GM18505 (cell line): Measurements from ENCODE around the gene TAOK1.

Experiments used
- ATAC-seq: cut with Tn5 transposase; IDR thresholded peaks from one replicate; pipeline ENCODE4 v1.9.1; 2021; ENCODE audit not compliant: unreplicated experiment
- POLR2A ChIP-seq: IDR thresholded peaks from 4 replicates; pipeline ENCODE4 v1.6.1; 2011; ENCODE audit warnings: borderline replicate concordance; ENCODE audit not compliant: insufficient read depth, insufficient read length; ENCODE audit errors: extremely low read depth

Gene TAOK1

DNA sequence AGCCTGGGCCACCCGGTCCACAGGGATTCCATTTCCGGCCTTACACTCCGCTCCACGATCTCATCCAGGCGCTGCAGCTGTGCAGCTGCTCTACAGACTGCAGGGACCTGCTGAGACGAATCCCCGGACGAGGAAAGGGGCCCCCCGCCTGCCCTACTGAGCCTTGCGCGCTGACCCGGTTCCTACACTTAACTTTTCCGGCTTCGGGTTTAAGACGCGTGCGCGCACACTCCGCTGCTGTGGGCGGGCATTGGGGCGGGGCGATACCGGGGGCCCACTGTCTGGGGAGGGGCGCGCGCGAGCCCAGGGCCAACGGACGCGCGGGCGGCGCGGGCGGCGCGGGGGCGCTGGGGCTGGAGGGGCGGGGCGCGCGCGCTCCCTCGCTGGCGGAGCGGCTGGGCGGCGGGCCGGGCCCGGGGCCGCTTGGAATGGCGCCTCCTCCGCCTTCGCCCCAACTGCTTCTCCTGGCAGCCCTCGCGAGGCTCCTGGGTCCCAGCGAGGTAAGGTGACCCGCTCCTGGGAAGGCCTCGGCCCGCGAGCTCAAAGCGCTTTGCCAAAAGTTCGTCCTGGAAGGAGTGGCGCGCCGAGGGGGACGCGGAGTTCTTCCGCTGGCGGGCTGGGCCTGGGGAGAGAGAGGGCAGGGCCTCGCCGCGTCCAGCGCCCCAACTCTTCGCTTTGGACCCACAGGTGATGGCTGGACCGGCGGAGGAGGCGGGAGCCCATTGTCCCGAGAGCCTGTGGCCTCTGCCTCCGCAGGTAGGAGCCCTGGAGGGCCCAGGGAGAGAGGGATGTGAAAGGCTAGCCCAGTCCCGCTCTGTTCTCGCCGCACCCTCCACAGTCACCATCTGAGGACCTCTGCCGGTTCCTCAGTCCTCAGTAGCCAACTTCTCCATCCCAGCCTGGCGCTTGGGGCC lies 178.4 kb downstream of the TAOK1 start, which contains the start of gene TP53I13:
TSS of gene TP53I13 (plus strand) at position 371 of the 914 bp plus-strand sequence. CDS start at position 429, 58 bp downstream.
- TF ChIP-seq POLR2A = peak; percentile 75
- peak; percentile 41 for ATAC-seq

DNA sequence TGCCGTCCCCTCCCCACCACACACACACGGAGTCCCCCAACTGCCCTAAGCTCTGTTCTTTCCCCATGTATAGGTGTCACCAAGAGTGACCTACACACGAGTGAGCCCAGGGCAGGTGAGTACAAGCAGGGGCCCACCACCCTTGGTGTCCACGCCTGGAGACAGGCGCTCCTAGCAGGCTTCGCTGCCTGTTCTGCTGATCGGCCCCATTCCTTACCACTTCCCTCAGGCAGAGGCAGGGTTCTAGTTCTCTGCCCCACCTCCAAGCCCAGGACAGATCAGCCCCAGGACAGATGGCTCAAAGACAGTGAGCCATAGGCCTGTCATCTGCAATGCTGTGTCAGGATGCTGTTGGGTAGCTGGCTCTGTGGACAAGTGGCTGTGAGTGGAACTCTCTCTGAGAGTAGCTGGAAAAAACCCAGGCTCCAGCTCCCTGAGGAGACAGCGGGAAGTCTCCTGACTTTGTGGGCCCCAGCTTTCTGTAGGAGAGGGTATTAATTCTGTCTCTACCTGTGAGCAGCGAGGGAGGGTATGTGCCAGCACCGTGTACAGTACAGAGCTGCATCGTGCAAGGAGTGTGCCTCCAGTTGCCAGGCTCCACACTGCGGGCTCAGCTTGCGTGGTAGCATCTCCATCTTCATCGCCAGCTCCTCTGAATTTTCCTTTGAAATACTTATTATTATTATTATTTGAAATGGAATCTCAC lies 179.2 kb downstream of the TAOK1 start:
- no peak for TF ChIP-seq POLR2A

DNA sequence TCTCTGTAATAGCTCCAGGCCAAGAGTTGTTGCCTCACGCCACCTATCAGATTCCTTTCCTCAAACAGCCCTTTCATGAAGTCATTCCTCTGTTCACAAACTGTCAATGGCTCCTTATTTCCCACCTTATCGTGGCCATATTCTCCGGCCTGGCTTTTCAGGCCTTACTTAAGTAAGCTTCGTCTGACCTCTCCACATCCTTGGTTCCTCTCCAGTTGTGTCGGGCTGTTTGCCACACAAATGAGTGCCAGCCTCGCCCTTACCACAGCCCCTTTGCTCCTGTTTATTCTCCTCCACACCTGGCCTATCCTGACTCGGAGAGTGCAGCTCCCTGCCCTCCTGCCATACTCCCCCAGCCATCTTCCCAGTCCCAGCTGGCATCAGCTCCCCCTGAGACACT lies 180.4 kb downstream of the TAOK1 start:
- ATAC-seq = no peak
- no peak for TF ChIP-seq POLR2A

More for the DNA sequence above, 179.2 kb downstream of the TAOK1 start:
- no peak for ATAC-seq

DNA sequence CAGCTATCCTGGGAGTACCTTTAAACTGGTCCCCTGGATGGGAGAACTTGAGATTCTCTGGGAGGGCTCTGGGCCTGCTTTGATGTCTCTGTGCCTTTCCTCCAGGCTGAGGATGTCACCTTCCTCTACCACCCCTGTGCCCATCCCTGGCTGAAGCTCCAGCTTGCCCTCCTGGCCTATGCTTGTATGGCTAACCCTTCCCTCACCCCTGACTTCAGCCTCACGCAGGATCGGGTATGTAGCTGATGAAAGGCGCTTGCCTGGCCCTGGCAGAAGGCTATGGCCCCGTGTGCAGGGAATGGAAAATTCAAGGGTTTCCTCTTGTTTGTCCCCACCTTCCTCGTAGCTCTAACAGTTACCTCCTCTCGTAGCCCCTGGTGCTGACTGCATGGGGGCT lies 181.3 kb downstream of the TAOK1 start:
- ATAC-seq = no peak
- no peak for TF ChIP-seq POLR2A

DNA sequence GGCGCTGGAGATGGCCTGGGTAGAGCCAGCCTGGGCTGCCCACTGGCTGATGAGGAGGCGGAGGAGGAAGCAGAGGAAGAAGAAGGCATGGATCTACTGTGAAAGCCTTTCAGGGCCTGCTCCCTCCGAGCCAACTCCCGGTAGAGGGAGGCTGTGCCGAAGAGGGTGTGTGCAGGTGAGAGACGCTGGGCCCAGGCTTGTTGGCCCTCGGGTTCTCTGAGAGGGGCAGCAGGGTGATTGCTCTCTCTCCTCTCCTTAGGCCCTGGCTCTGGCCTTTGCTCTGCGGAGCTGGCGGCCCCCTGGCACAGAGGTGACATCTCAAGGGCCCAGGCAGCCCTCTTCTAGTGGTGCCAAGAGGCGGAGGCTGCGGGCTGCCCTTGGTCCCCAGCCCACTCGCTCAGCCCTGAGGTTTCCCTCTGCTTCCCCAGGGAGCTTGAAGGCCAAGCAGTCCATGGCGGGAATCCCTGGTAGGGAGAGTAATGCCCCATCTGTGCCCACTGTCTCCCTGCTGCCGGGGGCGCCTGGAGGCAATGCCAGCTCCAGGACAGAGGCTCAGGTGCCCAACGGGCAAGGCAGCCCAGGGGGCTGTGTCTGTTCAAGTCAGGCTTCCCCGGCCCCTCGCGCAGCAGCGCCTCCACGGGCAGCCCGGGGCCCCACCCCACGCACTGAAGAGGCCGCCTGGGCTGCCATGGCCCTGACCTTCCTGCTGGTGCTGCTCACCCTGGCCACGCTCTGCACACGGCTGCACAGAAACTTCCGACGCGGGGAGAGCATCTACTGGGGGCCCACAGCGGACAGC lies 181.9 kb downstream of the TAOK1 start:
- no peak for ATAC-seq
- no peak for TF ChIP-seq POLR2A

DNA sequence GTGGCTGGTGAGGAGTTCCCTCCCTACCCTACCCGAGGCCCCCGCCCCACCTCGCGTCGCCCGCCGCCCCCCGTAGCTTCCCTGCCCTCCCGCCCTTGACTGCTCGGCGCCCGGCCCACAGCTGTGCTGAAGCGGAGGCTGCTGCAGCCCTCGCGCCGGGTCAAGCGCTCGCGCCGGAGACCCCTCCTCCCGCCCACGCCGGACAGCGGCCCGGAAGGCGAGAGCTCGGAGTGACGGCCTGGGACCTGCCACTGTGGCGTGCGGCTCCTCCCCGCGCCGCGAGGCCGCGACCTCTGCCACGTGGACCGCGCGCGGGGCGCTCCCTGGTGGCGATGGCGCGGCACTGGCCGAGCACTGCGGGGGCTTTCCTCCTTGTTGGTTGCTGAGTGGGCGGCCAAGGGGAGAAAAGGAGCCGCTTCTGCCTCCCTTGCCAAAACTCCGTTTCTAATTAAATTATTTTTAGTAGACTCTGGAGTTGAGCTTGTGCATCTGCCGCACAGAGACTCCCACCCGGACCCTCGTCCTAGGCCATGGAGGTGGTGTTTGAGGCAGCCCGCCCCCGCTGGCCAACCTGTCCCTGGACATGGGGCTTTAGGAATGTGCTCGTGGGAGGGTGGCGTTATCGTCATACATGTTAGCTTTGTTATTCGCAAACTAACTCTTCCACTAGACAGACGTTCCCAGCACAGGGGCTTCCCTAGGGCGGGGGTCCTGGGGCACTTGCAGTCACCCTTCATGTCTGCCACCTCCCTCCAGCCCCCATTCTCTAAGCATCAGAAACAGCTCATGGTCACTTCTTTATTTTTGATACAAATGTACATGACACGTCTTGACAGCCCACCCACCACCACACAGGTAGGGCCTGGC lies 182.8 kb downstream of the TAOK1 start:
- TF ChIP-seq POLR2A = no peak
- ATAC-seq = no peak

DNA sequence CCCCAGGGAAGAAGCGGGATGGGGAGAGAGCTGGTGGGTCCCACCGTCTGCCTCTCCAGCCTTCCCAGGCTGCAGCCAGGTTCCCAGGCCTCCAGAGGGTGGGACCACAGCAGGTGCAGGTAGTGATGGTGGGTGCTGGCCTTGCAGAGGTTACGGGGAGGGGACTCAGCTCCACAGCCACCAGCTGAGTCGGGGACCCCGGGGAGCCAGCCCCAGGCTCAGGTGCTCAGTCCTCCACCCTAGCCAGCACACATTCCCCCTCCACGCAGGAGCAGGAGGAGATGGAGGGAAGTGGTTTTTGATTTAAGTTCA lies 183.4 kb downstream of the TAOK1 start:
- no peak for TF ChIP-seq POLR2A
- ATAC-seq = no peak

DNA sequence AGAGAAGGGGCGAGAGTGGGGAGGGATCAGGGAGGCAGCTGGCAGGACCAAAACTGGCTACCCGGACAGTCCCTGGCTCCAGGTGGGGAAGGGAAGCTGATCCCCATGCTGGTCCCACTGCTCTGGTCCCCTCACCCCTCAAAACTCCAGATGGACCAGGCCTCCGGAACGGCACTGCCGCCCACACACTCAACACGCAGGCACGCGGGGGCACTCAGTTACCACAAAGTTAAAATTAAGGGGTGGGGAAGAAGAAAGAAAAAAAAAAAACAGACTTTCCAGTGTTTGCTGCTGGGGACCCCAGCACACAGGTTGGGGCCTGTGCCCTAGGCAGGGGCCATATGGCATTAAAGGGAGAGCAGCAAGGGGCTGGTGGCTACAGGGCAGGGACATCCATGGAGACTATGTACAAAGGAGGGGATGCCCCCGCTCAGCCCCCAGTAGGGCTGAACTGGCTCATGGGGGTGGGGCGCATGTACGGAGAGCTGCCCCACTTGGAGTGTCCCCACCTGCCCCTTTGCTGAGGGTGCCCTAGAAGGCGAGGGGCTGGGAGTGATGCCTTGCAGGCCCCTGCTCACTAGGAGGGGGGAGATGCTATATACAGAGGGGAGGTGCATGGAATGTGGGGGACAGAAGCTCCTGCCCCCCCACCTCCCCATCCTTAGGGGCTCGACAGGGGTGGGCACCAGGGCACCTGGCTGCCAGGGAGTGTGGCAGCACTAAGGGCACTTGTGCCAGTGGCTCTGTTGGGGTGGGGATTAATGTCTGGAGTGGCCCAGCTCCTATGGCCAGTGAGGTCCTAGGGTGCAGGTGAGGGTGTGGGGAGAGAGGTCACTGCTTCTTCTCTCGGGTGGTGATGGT lies 183.9 kb downstream of the TAOK1 start:
- TF ChIP-seq POLR2A = no peak
- ATAC-seq = no peak

DNA sequence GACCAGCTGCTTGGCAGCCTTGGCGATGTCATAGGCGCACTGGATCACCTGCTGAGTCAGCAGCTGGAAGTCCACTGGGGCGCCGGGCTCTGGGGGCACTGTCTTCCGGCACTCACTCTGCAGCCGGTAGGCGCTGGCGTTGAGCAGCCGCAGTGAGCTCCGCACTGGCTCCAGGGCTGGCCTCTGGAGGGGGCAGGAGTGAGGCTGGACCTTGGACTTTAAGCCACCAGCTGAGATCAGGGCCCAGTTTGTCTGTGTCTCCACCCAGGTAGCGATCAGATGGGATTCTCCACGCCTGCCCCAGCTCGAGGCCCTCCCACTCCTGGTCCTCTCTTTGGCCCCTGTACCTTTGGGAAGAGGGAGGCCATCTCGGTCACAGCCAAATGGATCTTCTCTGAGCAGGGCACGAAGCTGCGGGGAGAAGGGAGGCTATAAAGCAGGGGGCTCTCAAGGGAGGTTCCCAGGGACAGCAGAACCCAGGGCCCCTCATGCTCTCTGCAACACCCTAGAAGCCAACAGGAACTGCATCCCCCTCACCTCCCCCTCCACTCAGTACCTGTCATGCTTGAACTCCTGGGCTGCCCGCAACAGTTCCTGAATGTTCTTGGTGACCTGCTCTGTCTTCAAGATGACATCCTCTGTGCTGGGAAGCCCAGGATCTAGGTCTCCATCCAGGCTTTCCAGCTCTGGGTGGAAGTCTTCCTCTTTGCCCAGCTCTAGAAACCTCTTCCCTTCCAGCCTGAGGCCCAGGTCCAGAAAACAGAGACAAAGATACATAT lies 184.8 kb downstream of the TAOK1 start:
- TF ChIP-seq POLR2A = no peak

DNA sequence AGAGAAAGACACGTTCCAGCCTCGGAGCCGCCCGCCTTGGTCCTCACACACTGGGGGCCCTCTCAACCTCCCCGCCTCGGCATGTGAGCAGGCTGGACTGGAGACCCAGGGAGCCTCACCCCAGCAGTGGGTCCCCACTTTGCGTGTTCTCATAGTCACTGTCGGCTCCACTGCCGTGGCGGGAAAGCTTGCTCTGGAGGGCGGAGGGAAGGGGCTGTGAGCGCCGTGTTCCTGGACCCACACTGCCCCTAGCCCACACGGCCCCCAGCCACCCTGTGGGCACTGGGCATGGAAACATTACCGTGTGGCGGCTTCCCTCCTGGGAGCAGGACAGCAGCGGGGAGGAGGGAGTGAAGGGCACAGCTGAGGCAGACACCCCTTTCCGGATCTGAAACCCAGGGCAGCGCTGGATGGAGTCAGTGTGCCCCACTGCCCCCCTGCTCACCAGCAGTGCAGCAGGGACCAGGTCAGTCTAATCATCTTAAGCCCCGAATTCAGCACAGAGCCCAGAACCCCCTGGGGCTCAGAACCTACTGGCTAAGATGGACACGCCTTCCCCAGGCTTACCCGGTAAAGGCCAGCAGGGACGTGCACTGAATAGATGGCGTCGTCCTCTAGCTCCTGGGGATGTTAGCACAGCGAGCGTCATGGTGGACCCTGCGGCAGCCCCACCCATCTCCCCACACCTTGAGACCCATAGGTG lies 185.5 kb downstream of the TAOK1 start:
- ATAC-seq = no peak
- no peak for TF ChIP-seq POLR2A

More for the DNA sequence above, 184.8 kb downstream of the TAOK1 start:
- no peak for ATAC-seq
